Measurements from ENCODE around the gene PRDM16. TPM values are rescaled to one million over a fixed set of nuclear protein-coding genes. Genes with fewer than 3 reads are reported as not detected.

The PRDM16 gene
- total RNA-seq, 1 donor from 2014 or later = 21.4 TPM

GRCh38 chr1:3114131-3114744 lies 45.2 kb downstream of the PRDM16 start:
- Mint-ChIP-seq H3K27me3 (ENCODE audit: unreplicated experiment) (peaks cover 8% of the 10 kb centered on the region), H3K36me3 (ENCODE audit: low read depth, unreplicated experiment) (no peaks in the 10 kb centered on the region), H3K4me3 (ENCODE audit: unreplicated experiment) (no peak overlapping the region), H3K27ac (ENCODE audit: unreplicated experiment) (peak overlapping the region; percentile 42), H3K9me3 (ENCODE audit: unreplicated experiment) (no peaks in the 10 kb centered on the region), H3K4me1 (ENCODE audit: unreplicated experiment) (no peaks in the 10 kb centered on the region)
- TF ChIP-seq, protein P1, sequence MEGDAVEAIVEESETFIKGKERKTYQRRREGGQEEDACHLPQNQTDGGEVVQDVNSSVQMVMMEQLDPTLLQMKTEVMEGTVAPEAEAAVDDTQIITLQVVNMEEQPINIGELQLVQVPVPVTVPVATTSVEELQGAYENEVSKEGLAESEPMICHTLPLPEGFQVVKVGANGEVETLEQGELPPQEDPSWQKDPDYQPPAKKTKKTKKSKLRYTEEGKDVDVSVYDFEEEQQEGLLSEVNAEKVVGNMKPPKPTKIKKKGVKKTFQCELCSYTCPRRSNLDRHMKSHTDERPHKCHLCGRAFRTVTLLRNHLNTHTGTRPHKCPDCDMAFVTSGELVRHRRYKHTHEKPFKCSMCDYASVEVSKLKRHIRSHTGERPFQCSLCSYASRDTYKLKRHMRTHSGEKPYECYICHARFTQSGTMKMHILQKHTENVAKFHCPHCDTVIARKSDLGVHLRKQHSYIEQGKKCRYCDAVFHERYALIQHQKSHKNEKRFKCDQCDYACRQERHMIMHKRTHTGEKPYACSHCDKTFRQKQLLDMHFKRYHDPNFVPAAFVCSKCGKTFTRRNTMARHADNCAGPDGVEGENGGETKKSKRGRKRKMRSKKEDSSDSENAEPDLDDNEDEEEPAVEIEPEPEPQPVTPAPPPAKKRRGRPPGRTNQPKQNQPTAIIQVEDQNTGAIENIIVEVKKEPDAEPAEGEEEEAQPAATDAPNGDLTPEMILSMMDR (IDR thresholded peaks at IDR 0.05; ENCODE audit: unreplicated experiment) = no peak
- DNase-seq (ENCODE audit: low spot score) = no peak

GRCh38 chr1:3114846-3115245 lies 45.8 kb downstream of the PRDM16 start:
- H3K4me3 Mint-ChIP-seq (ENCODE audit: unreplicated experiment) = no peak overlapping the region
- H3K36me3 Mint-ChIP-seq (ENCODE audit: low read depth, unreplicated experiment) = no peaks in the 10 kb centered on the region
- H3K27me3 Mint-ChIP-seq (ENCODE audit: unreplicated experiment) = peaks cover 6% of the 10 kb centered on the region
- TF ChIP-seq, protein P1 (IDR thresholded peaks at IDR 0.05; ENCODE audit: unreplicated experiment) = no peak
- no peaks in the 10 kb centered on the region for H3K4me1 Mint-ChIP-seq (ENCODE audit: unreplicated experiment)
- no peak for DNase-seq (ENCODE audit: low spot score)
- no peak overlapping the region for H3K27ac Mint-ChIP-seq (ENCODE audit: unreplicated experiment)
- no peaks in the 10 kb centered on the region for H3K9me3 Mint-ChIP-seq (ENCODE audit: unreplicated experiment)

DNA sequence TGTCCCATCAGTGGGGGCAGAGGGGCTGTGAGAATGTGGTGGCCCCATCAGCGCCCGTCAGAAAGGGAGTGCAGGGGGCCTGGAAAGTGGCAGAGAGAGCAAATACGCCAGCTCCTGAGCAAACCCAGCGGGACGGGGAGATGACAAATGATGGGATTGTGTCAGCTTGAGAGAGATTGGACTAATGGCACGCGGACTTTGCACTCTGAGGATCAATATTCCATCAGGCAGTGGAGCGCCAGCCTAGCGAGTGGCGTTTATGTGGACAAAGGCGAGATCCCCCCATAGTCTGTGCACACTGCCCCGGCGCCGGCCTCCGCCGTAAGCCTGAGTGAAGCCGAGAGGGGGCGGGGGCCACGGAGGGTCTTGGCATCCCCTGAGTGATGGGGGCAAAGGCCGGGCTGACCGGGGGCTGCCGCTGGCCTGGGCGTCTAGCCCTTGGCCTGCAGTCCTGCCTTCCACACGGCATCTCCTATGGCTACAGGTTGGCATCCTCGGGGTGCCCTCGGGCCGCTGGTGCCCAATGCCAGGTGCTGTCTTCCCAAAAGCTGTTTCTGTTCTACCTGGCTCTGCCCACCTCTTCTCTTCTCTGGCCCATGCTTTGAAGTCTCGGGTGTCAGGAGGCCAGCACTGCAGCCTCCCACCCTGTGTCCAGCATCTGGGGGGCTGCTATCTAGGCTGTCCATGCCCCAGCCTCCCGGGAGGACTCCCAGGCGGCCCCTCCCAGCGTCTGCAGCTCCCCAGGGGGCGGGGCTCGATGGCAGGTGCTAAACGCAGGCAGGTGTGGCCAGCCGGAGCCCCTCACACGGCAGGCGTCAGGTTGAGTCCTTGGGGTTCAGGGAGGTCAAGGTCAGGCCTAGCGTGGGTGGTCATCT lies 46.5 kb downstream of the PRDM16 start:
- Mint-ChIP-seq H3K4me3 (ENCODE audit: unreplicated experiment) (no peak overlapping the region), H3K36me3 (ENCODE audit: low read depth, unreplicated experiment) (no peaks in the 10 kb centered on the region), H3K27ac (ENCODE audit: unreplicated experiment) (no peak overlapping the region), H3K4me1 (ENCODE audit: unreplicated experiment) (no peaks in the 10 kb centered on the region), H3K27me3 (ENCODE audit: unreplicated experiment) (peaks cover 6% of the 10 kb centered on the region), H3K9me3 (ENCODE audit: unreplicated experiment) (no peaks in the 10 kb centered on the region)
- no peak for DNase-seq (ENCODE audit: low spot score)
- TF ChIP-seq, protein P1 (IDR thresholded peaks at IDR 0.05; ENCODE audit: unreplicated experiment) = no peak

DNA sequence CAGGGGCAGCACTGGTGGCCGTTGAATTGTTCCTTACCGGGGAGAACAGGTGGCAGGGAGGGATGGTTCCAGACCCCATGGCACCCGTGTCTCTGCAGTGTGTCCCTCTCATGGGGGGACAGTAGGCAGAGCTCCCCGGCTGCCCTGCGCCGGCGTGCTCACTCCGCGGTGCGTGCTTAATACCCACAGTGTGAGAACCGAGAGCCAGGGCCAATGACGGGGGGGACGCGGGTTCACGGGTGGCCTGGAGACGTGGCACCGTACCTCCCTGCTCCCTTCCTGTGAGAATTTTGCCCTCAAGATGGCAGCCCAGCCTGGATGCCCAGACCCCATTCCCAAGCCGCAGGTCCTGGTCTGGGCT lies 47.1 kb downstream of the PRDM16 start:
- H3K27ac Mint-ChIP-seq (ENCODE audit: unreplicated experiment) = no peak overlapping the region
- H3K9me3 Mint-ChIP-seq (ENCODE audit: unreplicated experiment) = no peaks in the 10 kb centered on the region
- TF ChIP-seq, protein P1 (IDR thresholded peaks at IDR 0.05; ENCODE audit: unreplicated experiment) = no peak
- no peaks in the 10 kb centered on the region for H3K4me1 Mint-ChIP-seq (ENCODE audit: unreplicated experiment)
- no peak for DNase-seq (ENCODE audit: low spot score)
- peaks cover 6% of the 10 kb centered on the region for H3K27me3 Mint-ChIP-seq (ENCODE audit: unreplicated experiment)
- no peak overlapping the region for H3K4me3 Mint-ChIP-seq (ENCODE audit: unreplicated experiment)
- H3K36me3 Mint-ChIP-seq (ENCODE audit: low read depth, unreplicated experiment) = no peaks in the 10 kb centered on the region

DNA sequence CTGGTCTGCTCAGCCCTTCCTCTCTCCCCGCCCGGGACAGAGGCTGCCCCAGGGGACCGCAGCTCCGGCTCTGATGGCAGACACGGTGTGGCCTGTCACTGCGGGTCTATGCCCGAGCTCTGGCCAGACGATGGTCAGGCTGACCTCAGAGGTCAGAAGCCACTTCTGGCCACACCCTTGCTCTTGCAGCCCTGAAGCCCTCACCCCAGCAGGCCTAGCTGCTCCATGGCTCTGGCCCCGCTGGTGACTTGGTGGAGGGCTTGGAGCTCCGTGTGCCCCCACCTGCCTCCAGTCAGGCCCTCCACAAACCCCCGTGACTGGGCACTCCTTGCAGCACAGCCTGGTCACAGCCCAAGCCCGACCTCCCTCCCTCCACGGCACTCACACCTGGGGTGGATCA lies 47.6 kb downstream of the PRDM16 start:
- Mint-ChIP-seq H3K27me3 (ENCODE audit: unreplicated experiment) (peaks cover 8% of the 10 kb centered on the region), H3K9me3 (ENCODE audit: unreplicated experiment) (no peaks in the 10 kb centered on the region), H3K27ac (ENCODE audit: unreplicated experiment) (no peak overlapping the region), H3K4me1 (ENCODE audit: unreplicated experiment) (no peaks in the 10 kb centered on the region), H3K4me3 (ENCODE audit: unreplicated experiment) (no peak overlapping the region), H3K36me3 (ENCODE audit: low read depth, unreplicated experiment) (no peaks in the 10 kb centered on the region)
- TF ChIP-seq, protein P1 (IDR thresholded peaks at IDR 0.05; ENCODE audit: unreplicated experiment) = no peak
- DNase-seq (ENCODE audit: low spot score) = no peak
